H9 (cell line): ENCODE measurements around the gene NLN. TPM values are rescaled to one million over a fixed set of nuclear protein-coding genes. Genes with fewer than 3 reads are reported as not detected.
A peak's percentile ranks its signal among the peaks of the same experiment; 100 is the strongest.
"Not testable (repeated sequence)": the region's sequence is repeated elsewhere in the genome, so short reads cannot be mapped to it uniquely, and the experiment has no call there.

Experiments
- DNase-seq: peaks from one replicate; pipeline ENCODE4 v3.0.0-alpha.2; 2017
- H2AFZ ChIP-seq: one replicate; pipeline ENCODE4 v1.6.1; 2013; ENCODE audit warnings: mild to moderate bottlenecking, low read length, control low read depth, moderate library complexity
- H2AK5ac ChIP-seq: 2 replicates; pipeline ENCODE4 v1.6.1; 2013; ENCODE audit warnings: low read length, control low read depth, mixed read lengths; ENCODE audit not compliant: insufficient read length
- H2BK120ac ChIP-seq: one replicate; pipeline ENCODE4 v1.6.1; 2013; ENCODE audit warnings: low read depth, mild to moderate bottlenecking, low read length, control low read depth, inconsistent platforms; ENCODE audit not compliant: poor library complexity, severe bottlenecking
- H2BK12ac ChIP-seq: 2 replicates; pipeline ENCODE4 v1.6.1; 2013; ENCODE audit warnings: low read length, control low read depth, mixed read lengths, low read depth; ENCODE audit not compliant: insufficient read length
- H2BK15ac ChIP-seq: 2 replicates; pipeline ENCODE4 v1.6.1; 2013; ENCODE audit warnings: low read depth, low read length, control low read depth
- H2BK20ac ChIP-seq: one replicate; pipeline ENCODE4 v1.6.1; 2013; ENCODE audit warnings: low read depth, mild to moderate bottlenecking, low read length, control low read depth, inconsistent platforms; ENCODE audit not compliant: poor library complexity, severe bottlenecking
- H2BK5ac ChIP-seq: 2 replicates; pipeline ENCODE4 v1.6.1; 2013; ENCODE audit warnings: low read length, control low read depth, mixed read lengths; ENCODE audit not compliant: insufficient read length
- H3K14ac ChIP-seq: 2 replicates; pipeline ENCODE4 v1.6.1; 2013; ENCODE audit warnings: low read length, control low read depth; ENCODE audit not compliant: insufficient read depth
- H3K18ac ChIP-seq: 2 replicates; pipeline ENCODE4 v1.6.1; 2013; ENCODE audit warnings: low read depth, mild to moderate bottlenecking, mixed read lengths, low read length, control low read depth; ENCODE audit not compliant: insufficient read length
- H3K23ac ChIP-seq: 2 replicates; pipeline ENCODE4 v1.6.1; 2013; ENCODE audit warnings: low read length, control low read depth, mixed read lengths, low read depth; ENCODE audit not compliant: insufficient read length
- H3K23me2 ChIP-seq: 2 replicates; pipeline ENCODE4 v1.6.1; 2013; ENCODE audit warnings: low read depth, mild to moderate bottlenecking, mixed read lengths, low read length, control low read depth; ENCODE audit not compliant: insufficient read length, poor library complexity, severe bottlenecking
- H3K27ac ChIP-seq: 2 replicates; pipeline ENCODE4 v1.5.1; 2013; ENCODE audit warnings: low read length, control low read depth, mixed read lengths, low read depth; ENCODE audit not compliant: insufficient read length
- H3K27me3 ChIP-seq: 2 replicates; pipeline ENCODE4 v1.6.1; 2013; ENCODE audit warnings: low read length, control low read depth, inconsistent platforms; ENCODE audit not compliant: insufficient read depth
- H3K4ac ChIP-seq: 2 replicates; pipeline ENCODE4 v1.6.1; 2013; ENCODE audit warnings: low read depth, mild to moderate bottlenecking, control low read depth, inconsistent platforms, low read length, moderate library complexity
- H3K4me1 ChIP-seq: 2 replicates; pipeline ENCODE4 v1.6.1; 2013; ENCODE audit warnings: low read length, control low read depth, inconsistent platforms; ENCODE audit not compliant: insufficient read depth
- H3K4me2 ChIP-seq: 2 replicates; pipeline ENCODE4 v1.6.1; 2013; ENCODE audit warnings: low read length, control low read depth, mixed read lengths; ENCODE audit not compliant: insufficient read length, insufficient read depth
- H3K56ac ChIP-seq: 2 replicates; pipeline ENCODE4 v1.6.1; 2013; ENCODE audit warnings: low read depth, mild to moderate bottlenecking, mixed read lengths, low read length, control low read depth; ENCODE audit not compliant: insufficient read length
- H3K79me1 ChIP-seq: 2 replicates; pipeline ENCODE4 v1.6.1; 2013; ENCODE audit warnings: low read depth, mild to moderate bottlenecking, moderate library complexity, low read length, control low read depth, inconsistent platforms; ENCODE audit not compliant: insufficient read depth, poor library complexity, severe bottlenecking
- H3K79me2 ChIP-seq: 2 replicates; pipeline ENCODE4 v1.6.1; 2013; ENCODE audit warnings: low read length, control low read depth, inconsistent platforms; ENCODE audit not compliant: insufficient read depth
- H3K9ac ChIP-seq: 2 replicates; pipeline ENCODE4 v1.6.1; 2013; ENCODE audit warnings: low read length, control low read depth, mixed read lengths; ENCODE audit not compliant: insufficient read length; ENCODE audit errors: extremely low read depth
- H3K9me3 ChIP-seq: one replicate; pipeline ENCODE4 v1.6.1; 2013; ENCODE audit warnings: low read depth, low read length, inconsistent platforms; ENCODE audit not compliant: control insufficient read depth
- H3T11ph ChIP-seq: one replicate; pipeline ENCODE4 v1.6.1; 2013; ENCODE audit warnings: mild to moderate bottlenecking, low read length, control low read depth, inconsistent platforms
- H4K20me1 ChIP-seq: one replicate; pipeline ENCODE4 v1.6.1; 2013; ENCODE audit not compliant: control insufficient read depth, insufficient read length, insufficient read depth
- H4K5ac ChIP-seq: 2 replicates; pipeline ENCODE4 v1.6.1; 2013; ENCODE audit warnings: low read depth, mild to moderate bottlenecking, mixed read lengths, low read length, control low read depth; ENCODE audit not compliant: insufficient read length
- H4K8ac ChIP-seq: replicated peaks from 2 replicates; pipeline ENCODE4 v1.6.1; 2013; ENCODE audit warnings: low read length, control low read depth, mixed read lengths, low read depth; ENCODE audit not compliant: insufficient read length
- H4K91ac ChIP-seq: 2 replicates; pipeline ENCODE4 v1.6.1; 2013; ENCODE audit warnings: low read depth, mild to moderate bottlenecking, moderate library complexity, mixed read lengths, low read length, control low read depth; ENCODE audit not compliant: insufficient read length
- H3K27ac Mint-ChIP-seq, 3 experiments: 2 replicates in 2 of 3; 3 replicates in 1 of 3; pipeline ENCODE4 v1.8.0; 2020 to 2021; ENCODE audit warnings: mixed read lengths in 3 of 3, mild to moderate bottlenecking in 1 of 3, moderate library complexity in 1 of 3
- H3K27me3 Mint-ChIP-seq: 2 replicates; pipeline ENCODE4 v1.8.0; 2021; ENCODE audit warnings: low read depth, mild to moderate bottlenecking, moderate library complexity, mixed read lengths
- H3K36me3 Mint-ChIP-seq, 3 experiments: 2 replicates in 2 of 3; 3 replicates in 1 of 3; pipeline ENCODE4 v1.8.0; 2020 to 2021; ENCODE audit warnings: low read depth in 3 of 3, mixed read lengths in 3 of 3; ENCODE audit not compliant: insufficient read depth in 1 of 3
- H3K4me1 Mint-ChIP-seq, 2 experiments: 2 replicates each; pipeline ENCODE4 v1.8.0; 2020; ENCODE audit warnings: mixed read lengths in 2 of 2
- H3K4me3 Mint-ChIP-seq, 2 experiments: 2 replicates in 1 of 2; 3 replicates in 1 of 2; pipeline ENCODE4 v1.8.0; 2020 to 2021; ENCODE audit warnings: mild to moderate bottlenecking in 2 of 2, mixed read lengths in 2 of 2, moderate library complexity in 1 of 2
- H3K9me3 Mint-ChIP-seq, 2 experiments: 2 replicates in 1 of 2; 3 replicates in 1 of 2; pipeline ENCODE4 v1.8.0; 2020; ENCODE audit warnings: mild to moderate bottlenecking in 2 of 2, mixed read lengths in 2 of 2, moderate library complexity in 1 of 2
- WGBS: extraction: QIAGEN DNeasy Blood & Tissue Kit; methylation state at CpG from one replicate; pipeline ENCODE4 v1.1.7; 2013; ENCODE audit warnings: missing lambda C conversion rate, low lambda C conversion rate, mixed read lengths; ENCODE audit not compliant: insufficient read length; ENCODE audit errors: extremely low coverage; 5-methylcytosine and 5-hydroxymethylcytosine counted together
- total RNA-seq: library from RNA; stranded (reverse); gene quantifications from 2 replicates; pipeline ENCODE4 v1.2.1, GENCODE V29; 2021
- TF ChIP-seq, protein P1 (sequence below): fragments of 200-600 bp; sonication (generic); conservative IDR thresholded peaks from 3 replicates; pipeline ENCODE4 v1.8.0; 2021; ENCODE audit warnings: antibody characterized with exemption, mild to moderate bottlenecking

Gene NLN
- total RNA-seq, 1 experiment from 2014 or later, result 137 TPM

DNA sequence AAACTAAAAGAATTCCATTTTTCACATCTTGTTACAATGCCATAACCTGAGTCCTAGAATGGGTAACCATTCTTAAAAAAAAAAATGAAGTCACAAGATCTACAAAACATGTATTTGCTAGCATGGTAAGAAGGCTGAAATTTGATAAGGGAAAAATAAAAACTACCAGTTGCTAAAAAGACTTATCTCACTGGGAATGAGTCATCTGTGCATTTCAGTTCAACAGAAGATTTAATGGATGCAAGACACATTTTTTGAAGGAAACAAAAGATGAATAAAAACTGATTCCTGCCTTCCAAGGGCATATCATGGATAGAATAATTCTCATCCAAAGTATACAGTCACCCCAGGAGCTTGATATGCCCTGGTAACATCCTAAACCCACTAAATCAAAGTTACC, 47.3 kb upstream of the NLN start:
- Histone ChIP-seq H2BK5ac (no peak overlapping the region), H4K20me1 (no peaks in the 10 kb centered on the region), H3K14ac (no peak overlapping the region), H3K9me3 (no peaks in the 10 kb centered on the region), H3K4me2 (no peak overlapping the region), H3K4me1 (no peaks in the 10 kb centered on the region), H4K5ac (no peak overlapping the region), H3K4ac (no peak overlapping the region), H3K27ac (no peak overlapping the region), H4K91ac (no peak overlapping the region), H2BK20ac (no peak overlapping the region), H3K79me1 (no peaks in the 10 kb centered on the region), H3K18ac (no peak overlapping the region), H3K23me2 (no peaks in the 10 kb centered on the region), H2BK12ac (no peak overlapping the region), H3K79me2 (no peaks in the 10 kb centered on the region), H2AFZ (no peak overlapping the region), H3K23ac (no peak overlapping the region), H3K27me3 (no peaks in the 10 kb centered on the region), H3K9ac (no peak overlapping the region), H4K8ac (no peak overlapping the region), H3K56ac (no peak overlapping the region), H2AK5ac (no peak overlapping the region), H2BK15ac (no peak overlapping the region), H2BK120ac (no peak overlapping the region), H3T11ph (no peak overlapping the region)
- Mint-ChIP-seq H3K27me3 (no peaks in the 10 kb centered on the region), H3K4me3 (no peak overlapping the region), H3K4me1 (peaks cover 0 to 4% of the 10 kb centered on the region in 2 experiments; a peak in 1 of 4 replicates), H3K9me3 (no peaks in the 10 kb centered on the region), H3K27ac (no peak overlapping the region), H3K36me3 (peaks cover under 1 to 30% (median 2%) of the 10 kb centered on the region in 3 experiments; a peak in 5 of 7 replicates)
- DNase-seq, result no peak
- TF ChIP-seq, protein P1, sequence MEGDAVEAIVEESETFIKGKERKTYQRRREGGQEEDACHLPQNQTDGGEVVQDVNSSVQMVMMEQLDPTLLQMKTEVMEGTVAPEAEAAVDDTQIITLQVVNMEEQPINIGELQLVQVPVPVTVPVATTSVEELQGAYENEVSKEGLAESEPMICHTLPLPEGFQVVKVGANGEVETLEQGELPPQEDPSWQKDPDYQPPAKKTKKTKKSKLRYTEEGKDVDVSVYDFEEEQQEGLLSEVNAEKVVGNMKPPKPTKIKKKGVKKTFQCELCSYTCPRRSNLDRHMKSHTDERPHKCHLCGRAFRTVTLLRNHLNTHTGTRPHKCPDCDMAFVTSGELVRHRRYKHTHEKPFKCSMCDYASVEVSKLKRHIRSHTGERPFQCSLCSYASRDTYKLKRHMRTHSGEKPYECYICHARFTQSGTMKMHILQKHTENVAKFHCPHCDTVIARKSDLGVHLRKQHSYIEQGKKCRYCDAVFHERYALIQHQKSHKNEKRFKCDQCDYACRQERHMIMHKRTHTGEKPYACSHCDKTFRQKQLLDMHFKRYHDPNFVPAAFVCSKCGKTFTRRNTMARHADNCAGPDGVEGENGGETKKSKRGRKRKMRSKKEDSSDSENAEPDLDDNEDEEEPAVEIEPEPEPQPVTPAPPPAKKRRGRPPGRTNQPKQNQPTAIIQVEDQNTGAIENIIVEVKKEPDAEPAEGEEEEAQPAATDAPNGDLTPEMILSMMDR, result no peak

DNA sequence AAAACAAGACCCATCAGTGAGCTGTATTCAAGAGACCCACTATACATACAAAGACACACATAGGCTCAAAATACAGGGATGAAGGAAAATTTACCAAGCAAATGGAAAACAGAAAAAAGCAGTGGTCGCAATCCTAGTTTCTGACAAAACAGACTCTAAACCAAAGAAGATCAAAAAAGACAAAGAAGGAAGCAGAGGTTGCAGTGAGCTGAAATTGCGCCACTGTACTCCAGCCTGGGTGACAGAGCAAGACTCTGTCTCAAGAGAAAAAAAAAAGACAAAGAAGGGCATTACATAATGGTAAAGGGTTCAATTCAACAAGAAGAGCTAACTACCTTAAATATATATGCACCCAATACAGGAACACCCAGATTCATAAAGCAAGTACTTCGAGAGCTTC, 45.9 kb upstream of the NLN start:
- H3K9me3 Mint-ChIP-seq, H3K23me2 ChIP-seq, H2BK120ac ChIP-seq, H3K4me1 ChIP-seq, H3K56ac ChIP-seq, H4K5ac ChIP-seq, H2AK5ac ChIP-seq, H3K23ac ChIP-seq, H2BK12ac ChIP-seq, H3K9me3 ChIP-seq, H4K8ac ChIP-seq, H3K27ac ChIP-seq, H3K9ac ChIP-seq, H4K91ac ChIP-seq, H2BK20ac ChIP-seq, H3K4ac ChIP-seq, H2BK15ac ChIP-seq, H2AFZ ChIP-seq, H2BK5ac ChIP-seq, H3K4me1 Mint-ChIP-seq, H3T11ph ChIP-seq, H3K4me2 ChIP-seq, H3K79me1 ChIP-seq, H3K4me3 Mint-ChIP-seq, H3K27me3 ChIP-seq, H4K20me1 ChIP-seq, H3K18ac ChIP-seq, H3K79me2 ChIP-seq, H3K27me3 Mint-ChIP-seq, DNase-seq, H3K14ac ChIP-seq: not testable (repeated sequence)
- WGBS, result no CpG with 5 or more reads among the region's 3 CpGs
- Mint-ChIP-seq H3K27ac (peak overlapping the region in 1 of 3 experiments; percentile 17; a peak in 1 of 7 replicates), H3K36me3 (peaks cover 5 to 30% (median 9%) of the 10 kb centered on the region in 3 experiments; a peak in 4 of 7 replicates)
